ENCODE measurements around the gene FKBP1A. TPM values are rescaled to one million over a fixed set of nuclear protein-coding genes. Genes with fewer than 3 reads are reported as not detected.
"Not testable (repeated sequence)": the region's sequence is repeated elsewhere in the genome, so short reads cannot be mapped to it uniquely, and the experiment has no call there.

FKBP1A gene
- total and polyA plus RNA-seq, 5 donors from 2014 or later = 49.1 to 84.3 (median 65.4) TPM

GRCh38 chr20:1357921-1358671 is 34.8 kb downstream of the FKBP1A start:
- peak overlapping the region; percentile 40 for H3K4me3 ChIP-seq (ENCODE audit: low read depth, low read length)
- Mint-ChIP-seq H3K27ac (peak overlapping the region; percentile 74 to 85 (median 84)), H3K36me3 (peaks cover 69% of the 10 kb centered on the region), H3K4me3 (peak overlapping the region in 3 of 4 donors; percentile 63 to 83 (median 74)), H3K27me3 (no peaks in the 10 kb centered on the region), H3K4me1 (peaks cover 32 to 54% (median 44%) of the 10 kb centered on the region in 4 donors), H3K9me3 (peaks cover 0 to 8% (median 0%) of the 10 kb centered on the region in 7 donors)
- DNase-seq = peak in 1 of 3 donors; percentile 82
- H3K4me1 ChIP-seq (ENCODE audit: control insufficient read depth, insufficient read depth, low read length, poor library complexity, severe bottlenecking) = peaks cover 15% of the 10 kb centered on the region
- H3K9me3 ChIP-seq (ENCODE audit: control insufficient read depth in 2 of 2, low read length in 2 of 2) = no peaks in the 10 kb centered on the region
- peak; percentile 92 to 99 for ATAC-seq (ENCODE audit: low read depth in 2 of 2)
- peaks cover 48% of the 10 kb centered on the region for H3K36me3 ChIP-seq (ENCODE audit: control insufficient read depth, insufficient read depth, low read length)
- peak overlapping the region; percentile 50 for H3K27ac ChIP-seq (ENCODE audit: insufficient read depth, low read length, poor library complexity, severe bottlenecking)
- no peaks in the 10 kb centered on the region for H3K27me3 ChIP-seq (ENCODE audit: control insufficient read depth, insufficient read depth, low read length)

- ATAC-seq (ENCODE audit: low read depth in 2 of 2) (no peak), DNase-seq (no peak)
- Histone ChIP-seq H3K27me3 (ENCODE audit: control insufficient read depth, insufficient read depth, low read length) (no peaks in the 10 kb centered on the region), H3K4me1 (ENCODE audit: control insufficient read depth, insufficient read depth, low read length, poor library complexity, severe bottlenecking) (peaks cover 12% of the 10 kb centered on the region), H3K4me3 (ENCODE audit: low read depth, low read length) (no peak overlapping the region), H3K36me3 (ENCODE audit: control insufficient read depth, insufficient read depth, low read length) (peaks cover 28% of the 10 kb centered on the region), H3K9me3 (ENCODE audit: control insufficient read depth in 2 of 2, low read length in 2 of 2) (no peaks in the 10 kb centered on the region), H3K27ac (ENCODE audit: insufficient read depth, low read length, poor library complexity, severe bottlenecking) (no peak overlapping the region)
- H3K4me3 Mint-ChIP-seq = no peak overlapping the region
- peaks cover 30 to 38% (median 34%) of the 10 kb centered on the region in 4 donors for H3K4me1 Mint-ChIP-seq
- H3K27me3 Mint-ChIP-seq = no peaks in the 10 kb centered on the region
- H3K36me3 Mint-ChIP-seq = peaks cover 64% of the 10 kb centered on the region
- peaks cover 0 to 14% (median 4%) of the 10 kb centered on the region in 7 donors for H3K9me3 Mint-ChIP-seq
- no peak overlapping the region for H3K27ac Mint-ChIP-seq
Measured at GRCh38 chr20:1353956-1354355, 38.9 kb downstream of the FKBP1A start.

- Histone ChIP-seq H3K4me1 (ENCODE audit: control insufficient read depth, insufficient read depth, low read length, poor library complexity, severe bottlenecking) (peaks cover 5% of the 10 kb centered on the region), H3K36me3 (ENCODE audit: control insufficient read depth, insufficient read depth, low read length) (peaks cover 3% of the 10 kb centered on the region), H3K27me3 (ENCODE audit: control insufficient read depth, insufficient read depth, low read length) (no peaks in the 10 kb centered on the region), H3K27ac (ENCODE audit: insufficient read depth, low read length, poor library complexity, severe bottlenecking) (no peak overlapping the region), H3K4me3 (ENCODE audit: low read depth, low read length) (peak overlapping the region; percentile 14), H3K9me3 (ENCODE audit: control insufficient read depth in 2 of 2, low read length in 2 of 2) (peaks cover 0 to 7% of the 10 kb centered on the region in 2 experiments)
- Mint-ChIP-seq H3K4me3 (peak overlapping the region in 1 of 4 donors; percentile 18), H3K4me1 (peaks cover 26 to 51% (median 44%) of the 10 kb centered on the region in 4 donors), H3K27me3 (no peaks in the 10 kb centered on the region), H3K36me3 (peaks cover 24% of the 10 kb centered on the region), H3K9me3 (peaks cover 0 to 12% (median 7%) of the 10 kb centered on the region in 7 donors), H3K27ac (no peak overlapping the region)
- ATAC-seq (ENCODE audit: low read depth in 2 of 2) (no peak), DNase-seq (no peak)
Measured at GRCh38 chr20:1346315-1346969, 46.4 kb downstream of the FKBP1A start.

GRCh38 chr20:1345756-1346093 is 47.1 kb downstream of the FKBP1A start:
- H3K4me1 Mint-ChIP-seq = peaks cover 19 to 51% (median 40%) of the 10 kb centered on the region in 4 donors
- H3K27ac Mint-ChIP-seq = no peak overlapping the region
- Histone ChIP-seq H3K4me3 (ENCODE audit: low read depth, low read length) (no peak overlapping the region), H3K27ac (ENCODE audit: insufficient read depth, low read length, poor library complexity, severe bottlenecking) (no peak overlapping the region), H3K27me3 (ENCODE audit: control insufficient read depth, insufficient read depth, low read length) (no peaks in the 10 kb centered on the region), H3K36me3 (ENCODE audit: control insufficient read depth, insufficient read depth, low read length) (peaks cover under 1% of the 10 kb centered on the region), H3K4me1 (ENCODE audit: control insufficient read depth, insufficient read depth, low read length, poor library complexity, severe bottlenecking) (peaks cover 5% of the 10 kb centered on the region), H3K9me3 (ENCODE audit: control insufficient read depth in 2 of 2, low read length in 2 of 2) (peaks cover 0 to 7% of the 10 kb centered on the region in 2 experiments)
- peaks cover 0 to 12% (median 7%) of the 10 kb centered on the region in 7 donors for H3K9me3 Mint-ChIP-seq
- DNase-seq (no peak), ATAC-seq (ENCODE audit: low read depth in 2 of 2) (no peak)
- H3K4me3 Mint-ChIP-seq = no peak overlapping the region
- H3K27me3 Mint-ChIP-seq = no peaks in the 10 kb centered on the region
- peaks cover 17% of the 10 kb centered on the region for H3K36me3 Mint-ChIP-seq

DNA sequence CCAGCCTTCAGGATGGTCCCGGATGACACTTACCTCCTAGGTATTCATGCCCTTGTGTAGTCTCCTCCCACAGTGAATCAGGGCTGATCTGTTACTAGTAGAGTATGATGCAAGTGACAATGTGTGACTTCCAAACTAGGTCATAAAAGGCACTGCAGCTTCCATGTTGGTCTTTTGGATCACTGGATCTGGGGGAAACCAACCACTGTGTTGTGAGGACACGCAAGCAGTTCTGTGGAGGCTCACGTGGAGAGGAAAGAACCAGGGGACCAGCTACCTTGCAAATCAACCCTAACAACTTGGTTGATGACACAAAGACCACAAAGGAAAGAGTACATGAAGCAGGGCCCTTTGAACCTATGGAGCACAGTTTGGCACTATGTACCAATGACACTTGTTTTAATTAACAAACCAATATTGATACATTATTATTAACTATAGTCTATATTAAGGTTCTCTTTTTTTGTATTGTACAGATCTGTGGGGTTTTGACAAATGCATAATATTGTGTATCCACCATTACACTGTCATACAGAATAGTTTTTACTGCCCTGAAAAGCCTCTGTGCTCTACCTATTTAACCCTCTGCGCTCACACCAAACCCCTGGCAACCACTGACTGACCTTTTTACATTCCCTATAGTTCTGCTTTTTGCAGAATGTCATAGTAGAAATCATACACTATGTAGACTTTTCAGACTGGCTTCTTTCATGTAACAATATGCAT is 47.7 kb downstream of the FKBP1A start:
- ATAC-seq (ENCODE audit: low read depth in 2 of 2) = no peak
- Histone ChIP-seq H3K27ac (ENCODE audit: insufficient read depth, low read length, poor library complexity, severe bottlenecking) (no peak overlapping the region), H3K27me3 (ENCODE audit: control insufficient read depth, insufficient read depth, low read length) (no peaks in the 10 kb centered on the region), H3K9me3 (ENCODE audit: control insufficient read depth in 2 of 2, low read length in 2 of 2) (peaks cover 0 to 7% of the 10 kb centered on the region in 2 experiments), H3K4me3 (ENCODE audit: low read depth, low read length) (no peak overlapping the region), H3K36me3 (ENCODE audit: control insufficient read depth, insufficient read depth, low read length) (no peaks in the 10 kb centered on the region), H3K4me1 (ENCODE audit: control insufficient read depth, insufficient read depth, low read length, poor library complexity, severe bottlenecking) (peaks cover 5% of the 10 kb centered on the region)
- no peaks in the 10 kb centered on the region for H3K27me3 Mint-ChIP-seq
- peaks cover 12% of the 10 kb centered on the region for H3K36me3 Mint-ChIP-seq
- peaks cover 16 to 47% (median 36%) of the 10 kb centered on the region in 4 donors for H3K4me1 Mint-ChIP-seq
- peaks cover 0 to 12% (median 4%) of the 10 kb centered on the region in 7 donors for H3K9me3 Mint-ChIP-seq
- no peak overlapping the region for H3K27ac Mint-ChIP-seq
- no peak overlapping the region for H3K4me3 Mint-ChIP-seq
- DNase-seq = no peak

GRCh38 chr20:1343446-1344124 is 49.3 kb downstream of the FKBP1A start:
- ATAC-seq (ENCODE audit: low read depth in 2 of 2); H3K27me3 Mint-ChIP-seq; H3K9me3 ChIP-seq (ENCODE audit: control insufficient read depth in 2 of 2, low read length in 2 of 2); H3K4me3 ChIP-seq (ENCODE audit: low read depth, low read length); H3K27ac ChIP-seq (ENCODE audit: insufficient read depth, low read length, poor library complexity, severe bottlenecking); H3K36me3 Mint-ChIP-seq; H3K9me3 Mint-ChIP-seq; H3K27me3 ChIP-seq (ENCODE audit: control insufficient read depth, insufficient read depth, low read length); H3K4me3 Mint-ChIP-seq; H3K27ac Mint-ChIP-seq; H3K36me3 ChIP-seq (ENCODE audit: control insufficient read depth, insufficient read depth, low read length); DNase-seq; H3K4me1 ChIP-seq (ENCODE audit: control insufficient read depth, insufficient read depth, low read length, poor library complexity, severe bottlenecking): not testable (repeated sequence)
- peaks cover 12 to 44% (median 34%) of the 10 kb centered on the region in 4 donors for H3K4me1 Mint-ChIP-seq

DNA sequence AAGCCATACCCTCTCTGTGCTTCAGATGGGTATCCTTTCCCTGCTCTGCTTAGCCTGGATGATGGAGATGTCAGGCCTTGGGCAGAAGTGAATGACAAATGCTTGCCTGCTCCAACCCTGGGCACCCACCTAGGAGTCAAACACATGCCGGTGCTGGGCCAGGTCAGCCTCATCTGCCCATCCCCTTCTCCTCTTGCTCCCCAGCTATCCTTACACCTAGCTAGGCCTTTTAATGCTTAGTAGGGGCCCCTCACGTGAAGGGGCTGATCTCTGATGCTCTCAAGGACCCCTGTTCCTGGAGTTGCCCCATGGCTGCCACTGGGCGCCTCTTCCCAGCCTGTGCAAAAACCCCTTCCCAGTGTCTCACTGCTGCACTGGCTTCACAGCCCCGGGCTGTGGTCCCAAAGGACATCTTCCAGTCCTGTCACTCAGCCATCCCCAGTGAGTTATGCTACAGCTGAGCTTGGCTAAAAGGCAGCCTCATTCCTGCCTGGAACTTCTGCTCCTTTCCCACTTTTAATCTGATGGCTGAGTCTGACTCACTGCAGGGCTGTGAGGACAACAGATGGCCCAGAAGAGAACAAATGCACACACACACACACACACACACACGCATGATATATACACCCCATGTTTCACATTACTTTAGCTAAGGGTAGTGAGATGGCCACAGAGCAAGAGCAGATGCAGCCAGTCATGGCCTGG is 51.1 kb downstream of the FKBP1A start:
- DNase-seq (no peak), ATAC-seq (ENCODE audit: low read depth in 2 of 2) (no peak)
- no peak overlapping the region for H3K4me3 ChIP-seq (ENCODE audit: low read depth, low read length)
- Mint-ChIP-seq H3K9me3 (no peaks in the 10 kb centered on the region), H3K4me1 (peaks cover 7 to 37% (median 28%) of the 10 kb centered on the region in 4 donors), H3K36me3 (no peaks in the 10 kb centered on the region), H3K4me3 (no peak overlapping the region), H3K27ac (peak overlapping the region in 2 of 3 donors; percentile 3 to 55), H3K27me3 (no peaks in the 10 kb centered on the region)
- no peaks in the 10 kb centered on the region for H3K27me3 ChIP-seq (ENCODE audit: control insufficient read depth, insufficient read depth, low read length)
- H3K9me3 ChIP-seq (ENCODE audit: control insufficient read depth in 2 of 2, low read length in 2 of 2) = no peaks in the 10 kb centered on the region
- peaks cover 4% of the 10 kb centered on the region for H3K4me1 ChIP-seq (ENCODE audit: control insufficient read depth, insufficient read depth, low read length, poor library complexity, severe bottlenecking)
- no peaks in the 10 kb centered on the region for H3K36me3 ChIP-seq (ENCODE audit: control insufficient read depth, insufficient read depth, low read length)
- H3K27ac ChIP-seq (ENCODE audit: insufficient read depth, low read length, poor library complexity, severe bottlenecking) = no peak overlapping the region
